HEK293 (cell line): Measurements from ENCODE around the gene SH3RF3.

Experiments
- HOXA7 ChIP-seq: sonication (generic); formaldehyde crosslinking; IDR thresholded peaks from 2 replicates; pipeline ENCODE4 v1.8.1; 2022; ENCODE audit warnings: missing genetic modification reagents, borderline replicate concordance
- MZF1 ChIP-seq: fragments of 450-650 bp; formaldehyde crosslinking; IDR thresholded peaks from 2 replicates; pipeline ENCODE4 v1.5.1; 2017; ENCODE audit warnings: missing biosample characterization, missing genetic modification characterization, borderline replicate concordance
- ZBTB6 ChIP-seq: fragments of 450-650 bp; formaldehyde crosslinking; IDR thresholded peaks from 2 replicates; pipeline ENCODE4 v1.5.1; 2017; ENCODE audit warnings: missing biosample characterization, missing genetic modification characterization
- ZNF114 ChIP-seq: fragments of 450-650 bp; formaldehyde crosslinking; IDR thresholded peaks from 2 replicates; pipeline ENCODE4 v1.5.0; 2017; ENCODE audit warnings: missing biosample characterization, missing genetic modification characterization
- ZNF274 ChIP-seq, 2 experiments: fragments of 200-500 bp in 1 of 2; fragments of 450-650 bp in 1 of 2; sonication (Bioruptor generic) in 1 of 2; formaldehyde crosslinking in 1 of 2; IDR thresholded peaks; 2 replicates each; pipeline versions ENCODE4 v1.5.1 to v1.6.1; 2014 to 2016; ENCODE audit warnings: borderline replicate concordance in 1 of 2, inconsistent platforms in 1 of 2, low read length in 1 of 2, missing biosample characterization in 1 of 2, missing genetic modification characterization in 1 of 2
- ZNF362 ChIP-seq: fragments of 450-650 bp; formaldehyde crosslinking; IDR thresholded peaks from 2 replicates; pipeline ENCODE4 v1.5.1; 2016; ENCODE audit warnings: missing biosample characterization, missing genetic modification characterization
- ZNF423 ChIP-seq: fragments of 450-650 bp; formaldehyde crosslinking; IDR thresholded peaks from 2 replicates; pipeline ENCODE4 v1.5.1; 2016; ENCODE audit warnings: missing biosample characterization, missing genetic modification characterization
- ZNF558 ChIP-seq: fragments of 450-650 bp; formaldehyde crosslinking; IDR thresholded peaks from 2 replicates; pipeline ENCODE4 v1.5.1; 2016; ENCODE audit warnings: missing biosample characterization, missing genetic modification characterization
- ZNF670 ChIP-seq: fragments of 450-650 bp; formaldehyde crosslinking; IDR thresholded peaks from 2 replicates; pipeline ENCODE4 v1.5.1; 2016; ENCODE audit warnings: missing biosample characterization, missing genetic modification characterization, low read depth
- ZNF747 ChIP-seq: fragments of 450-650 bp; formaldehyde crosslinking; IDR thresholded peaks from 2 replicates; pipeline ENCODE4 v1.5.1; 2016; ENCODE audit warnings: missing biosample characterization, missing genetic modification characterization
- ZSCAN23 ChIP-seq: fragments of 450-650 bp; formaldehyde crosslinking; IDR thresholded peaks from 2 replicates; pipeline ENCODE4 v1.5.1; 2016; ENCODE audit warnings: missing biosample characterization, missing genetic modification characterization
- TF ChIP-seq, protein P1 (sequence below): fragments of 450-650 bp; formaldehyde crosslinking; IDR thresholded peaks from 2 replicates; pipeline ENCODE4 v1.5.1; 2016; ENCODE audit warnings: missing biosample characterization, missing genetic modification characterization

- TF ChIP-seq ZNF274 (IDR thresholded peaks at IDR 0.05; ENCODE audit: low read length) (no peak), ZNF274 (tag by site-specific recombination; IDR thresholded peaks at IDR 0.05; ENCODE audit: borderline replicate concordance) (no peak), ZNF670 (tag by site-specific recombination) (no peak), ZNF558 (no peak), HOXA7 (CRISPR knock-in tag) (no peak), ZNF362 (tag by site-specific recombination) (no peak), ZBTB6 (no peak), ZNF114 (tag by site-specific recombination) (no peak), ZNF423 (tag by site-specific recombination) (no peak), ZSCAN23 (tag by site-specific recombination) (no peak), MZF1 (tag by site-specific recombination) (no peak), ZNF747 (tag by site-specific recombination) (no peak)
- TF ChIP-seq, protein P1, sequence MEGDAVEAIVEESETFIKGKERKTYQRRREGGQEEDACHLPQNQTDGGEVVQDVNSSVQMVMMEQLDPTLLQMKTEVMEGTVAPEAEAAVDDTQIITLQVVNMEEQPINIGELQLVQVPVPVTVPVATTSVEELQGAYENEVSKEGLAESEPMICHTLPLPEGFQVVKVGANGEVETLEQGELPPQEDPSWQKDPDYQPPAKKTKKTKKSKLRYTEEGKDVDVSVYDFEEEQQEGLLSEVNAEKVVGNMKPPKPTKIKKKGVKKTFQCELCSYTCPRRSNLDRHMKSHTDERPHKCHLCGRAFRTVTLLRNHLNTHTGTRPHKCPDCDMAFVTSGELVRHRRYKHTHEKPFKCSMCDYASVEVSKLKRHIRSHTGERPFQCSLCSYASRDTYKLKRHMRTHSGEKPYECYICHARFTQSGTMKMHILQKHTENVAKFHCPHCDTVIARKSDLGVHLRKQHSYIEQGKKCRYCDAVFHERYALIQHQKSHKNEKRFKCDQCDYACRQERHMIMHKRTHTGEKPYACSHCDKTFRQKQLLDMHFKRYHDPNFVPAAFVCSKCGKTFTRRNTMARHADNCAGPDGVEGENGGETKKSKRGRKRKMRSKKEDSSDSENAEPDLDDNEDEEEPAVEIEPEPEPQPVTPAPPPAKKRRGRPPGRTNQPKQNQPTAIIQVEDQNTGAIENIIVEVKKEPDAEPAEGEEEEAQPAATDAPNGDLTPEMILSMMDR (tag by site-specific recombination): no peak
Measured at GRCh38 chr2:109209412-109209811, 80.4 kb downstream of the SH3RF3 start.
